HG03060 (cell line): ENCODE results near the gene AUTS2.

Experiments
- ATAC-seq: cut with Tn5 transposase; IDR thresholded peaks from one replicate; pipeline ENCODE4 v1.9.1; 2021; ENCODE audit warnings: low read depth, moderate number of reproducible peaks; ENCODE audit not compliant: unreplicated experiment

AUTS2 gene

GRCh38 chr7:70836279-70836678, 1238.0 kb downstream of the AUTS2 start:
- ATAC-seq, result no peak

DNA sequence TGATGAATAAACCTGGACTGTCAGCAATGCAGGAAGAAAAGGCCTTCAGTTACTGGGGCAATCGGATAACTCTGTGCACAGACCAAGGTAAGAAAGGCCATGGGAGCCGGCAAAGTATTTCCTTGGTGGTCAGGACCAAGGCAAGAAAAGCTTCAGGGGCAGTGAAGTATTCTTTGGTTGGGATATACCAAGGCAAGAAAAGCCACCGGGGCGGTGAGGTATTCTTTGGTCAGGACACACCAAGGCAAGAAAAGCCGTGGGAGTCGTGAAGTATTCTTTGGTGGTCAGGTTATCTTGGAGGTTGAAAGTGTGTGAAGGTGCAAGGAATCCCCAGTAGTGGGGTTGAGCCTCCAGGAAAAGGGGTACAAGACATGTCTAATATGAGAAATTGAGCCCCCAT, 1238.7 kb downstream of the AUTS2 start:
- no peak for ATAC-seq

- no peak for ATAC-seq
Measured at GRCh38 chr7:70837589-70837988, 1239.3 kb downstream of the AUTS2 start.

DNA sequence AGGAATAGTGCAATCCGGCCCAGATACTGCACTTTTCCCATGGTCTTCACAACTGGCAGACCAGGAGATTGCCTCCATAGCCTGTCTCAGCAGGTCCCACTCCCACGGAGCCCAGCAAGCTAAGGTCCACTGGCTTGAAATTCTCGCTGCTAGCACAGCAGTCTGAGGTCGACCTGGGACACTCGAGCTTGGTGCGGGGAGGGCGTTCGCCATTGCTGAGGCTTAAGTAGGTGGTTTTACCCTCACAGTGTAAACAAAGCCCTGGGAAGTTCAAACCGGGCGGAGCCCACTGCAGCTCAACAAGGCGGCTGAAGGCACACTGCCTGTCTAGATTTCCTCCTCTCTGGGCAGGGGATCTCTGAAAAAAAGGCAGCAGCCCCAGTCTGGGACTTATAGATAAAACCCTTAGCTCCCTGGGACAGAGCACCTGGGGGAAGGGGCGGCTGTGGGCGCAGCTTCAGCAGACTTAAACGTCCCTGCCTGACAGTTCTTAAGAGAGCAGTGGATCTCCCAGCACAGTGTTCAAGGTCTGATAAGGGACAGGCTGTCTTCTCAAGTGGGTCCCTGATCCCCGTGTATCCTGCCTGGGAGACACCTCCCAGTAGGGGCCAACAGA, 1240.1 kb downstream of the AUTS2 start:
- no peak for ATAC-seq
